ENCODE data around the gene KCNQ1. TPM values are rescaled to one million over a fixed set of nuclear protein-coding genes. Genes with fewer than 3 reads are reported as not detected.

KCNQ1 gene
- total RNA-seq, 3 donors from 2014 or later, result 15.5 to 44.7 (median 37.4) TPM

DNA sequence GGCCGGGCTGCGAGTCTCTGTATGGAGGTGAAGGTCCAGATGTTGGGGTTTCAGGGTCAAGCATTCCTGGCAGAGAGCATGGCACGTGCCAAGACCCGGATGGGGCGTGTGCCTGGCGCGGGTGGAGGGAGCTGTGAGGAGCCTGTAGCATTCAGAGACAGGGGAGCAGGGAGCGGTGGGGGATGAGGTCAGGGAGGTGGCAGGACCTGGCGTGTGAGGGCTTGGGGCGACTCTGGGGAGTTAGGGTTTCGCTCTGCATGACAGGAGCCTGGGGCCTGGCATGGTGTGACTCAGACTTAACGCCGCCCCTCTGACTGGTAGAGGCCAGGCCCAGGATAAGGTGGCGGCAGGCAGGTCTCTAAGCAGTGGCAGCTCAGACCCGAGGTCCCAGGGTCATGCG is 103.0 kb downstream of the KCNQ1 start:
- DNase-seq (peak in 2 of 3 donors; percentile 12 to 33), ATAC-seq (no peak)
- Histone ChIP-seq H3K36me3 (ENCODE audit: low read depth) (no peaks in the 10 kb centered on the region), H3K4me1 (ENCODE audit: low read depth) (no peaks in the 10 kb centered on the region), H3K9me3 (no peaks in the 10 kb centered on the region), H3K4me3 (no peak overlapping the region)
- intact Hi-C loops (cut with DNase I, micrococcal nuclease), result no loop called here
- TF ChIP-seq, protein P1, sequence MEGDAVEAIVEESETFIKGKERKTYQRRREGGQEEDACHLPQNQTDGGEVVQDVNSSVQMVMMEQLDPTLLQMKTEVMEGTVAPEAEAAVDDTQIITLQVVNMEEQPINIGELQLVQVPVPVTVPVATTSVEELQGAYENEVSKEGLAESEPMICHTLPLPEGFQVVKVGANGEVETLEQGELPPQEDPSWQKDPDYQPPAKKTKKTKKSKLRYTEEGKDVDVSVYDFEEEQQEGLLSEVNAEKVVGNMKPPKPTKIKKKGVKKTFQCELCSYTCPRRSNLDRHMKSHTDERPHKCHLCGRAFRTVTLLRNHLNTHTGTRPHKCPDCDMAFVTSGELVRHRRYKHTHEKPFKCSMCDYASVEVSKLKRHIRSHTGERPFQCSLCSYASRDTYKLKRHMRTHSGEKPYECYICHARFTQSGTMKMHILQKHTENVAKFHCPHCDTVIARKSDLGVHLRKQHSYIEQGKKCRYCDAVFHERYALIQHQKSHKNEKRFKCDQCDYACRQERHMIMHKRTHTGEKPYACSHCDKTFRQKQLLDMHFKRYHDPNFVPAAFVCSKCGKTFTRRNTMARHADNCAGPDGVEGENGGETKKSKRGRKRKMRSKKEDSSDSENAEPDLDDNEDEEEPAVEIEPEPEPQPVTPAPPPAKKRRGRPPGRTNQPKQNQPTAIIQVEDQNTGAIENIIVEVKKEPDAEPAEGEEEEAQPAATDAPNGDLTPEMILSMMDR (IDR thresholded peaks at IDR 0.05), result no peak

DNA sequence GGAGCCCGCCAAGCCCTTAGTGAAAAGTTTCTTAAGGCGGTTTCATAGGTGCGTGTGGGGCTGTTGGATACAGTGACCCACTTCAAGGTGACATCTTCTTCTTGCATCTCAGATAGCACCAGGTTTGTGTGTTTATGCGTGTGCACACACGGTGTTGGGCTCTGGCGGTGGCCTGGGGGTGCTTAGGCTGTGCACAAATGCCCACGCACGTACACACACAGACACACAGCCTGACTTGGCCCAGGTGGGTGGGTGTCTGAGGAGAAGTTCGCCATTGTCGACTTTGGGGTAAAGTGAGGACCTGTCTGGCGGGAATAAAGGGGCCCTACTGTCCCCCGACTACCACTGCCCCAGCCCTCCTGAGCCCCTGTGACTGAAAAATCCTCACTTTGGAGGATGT is 103.8 kb downstream of the KCNQ1 start:
- TF ChIP-seq, protein P1 (IDR thresholded peaks at IDR 0.05), result no peak
- H3K36me3 ChIP-seq (ENCODE audit: low read depth), result no peaks in the 10 kb centered on the region
- H3K4me3 ChIP-seq, result no peak overlapping the region
- no peaks in the 10 kb centered on the region for H3K9me3 ChIP-seq
- no peak for ATAC-seq
- peak in 2 of 3 donors; percentile 12 to 30 for DNase-seq
- intact Hi-C loops (cut with DNase I, micrococcal nuclease), result no loop called here
- no peaks in the 10 kb centered on the region for H3K4me1 ChIP-seq (ENCODE audit: low read depth)

DNA sequence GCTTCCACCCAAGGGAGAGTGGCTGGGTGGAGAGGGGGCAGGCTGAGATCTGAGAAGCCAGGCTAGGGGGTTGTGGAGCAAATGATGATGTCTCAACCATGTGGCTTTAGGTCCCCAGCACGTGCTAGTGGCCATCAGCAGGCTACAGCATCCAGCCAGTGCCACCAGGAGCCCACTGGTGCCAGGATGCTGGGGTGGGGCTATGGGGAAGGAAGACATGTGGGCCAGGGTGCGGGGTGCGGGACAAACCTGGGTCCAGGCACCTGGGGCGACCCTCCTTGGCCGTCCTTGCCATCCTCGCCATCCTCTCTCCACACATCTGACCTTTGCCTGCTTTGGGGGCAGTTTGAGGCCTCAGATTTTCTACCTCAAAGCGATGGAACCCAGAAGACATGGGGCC is 104.3 kb downstream of the KCNQ1 start:
- no peaks in the 10 kb centered on the region for H3K4me1 ChIP-seq (ENCODE audit: low read depth)
- TF ChIP-seq, protein P1 (IDR thresholded peaks at IDR 0.05), result no peak
- ATAC-seq (no peak), DNase-seq (peak in 2 of 3 donors; percentile 9 to 31)
- H3K4me3 ChIP-seq, result no peak overlapping the region
- no peaks in the 10 kb centered on the region for H3K9me3 ChIP-seq
- no peaks in the 10 kb centered on the region for H3K36me3 ChIP-seq (ENCODE audit: low read depth)
- intact Hi-C loops (cut with DNase I, micrococcal nuclease), result no loop called here

DNA sequence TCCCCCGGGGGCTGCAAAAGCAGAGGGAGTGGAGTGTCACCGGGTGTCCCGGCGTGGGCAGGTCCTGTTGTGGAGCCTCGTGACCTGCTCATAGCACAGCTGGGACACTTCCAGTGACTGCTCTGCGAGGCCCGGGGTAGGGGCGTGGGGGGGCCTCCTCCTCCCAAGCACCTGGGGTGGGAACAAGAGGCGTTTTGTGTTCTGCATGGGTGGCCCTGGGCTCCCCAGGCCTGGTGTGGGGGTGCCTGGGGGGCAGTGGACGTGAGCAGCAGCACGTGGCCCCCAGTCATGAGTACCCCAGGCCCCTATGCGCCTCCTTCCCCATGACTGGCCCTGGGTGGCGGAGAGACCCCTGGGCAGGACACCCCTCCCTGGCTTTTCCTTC is 104.7 kb downstream of the KCNQ1 start:
- Histone ChIP-seq H3K4me3 (no peak overlapping the region), H3K4me1 (ENCODE audit: low read depth) (no peaks in the 10 kb centered on the region), H3K36me3 (ENCODE audit: low read depth) (no peaks in the 10 kb centered on the region), H3K9me3 (no peaks in the 10 kb centered on the region)
- TF ChIP-seq, protein P1 (IDR thresholded peaks at IDR 0.05), result no peak
- ATAC-seq (no peak), DNase-seq (peak in 1 of 3 donors; percentile 16)
- intact Hi-C loops (cut with DNase I, micrococcal nuclease), result no loop called here

DNA sequence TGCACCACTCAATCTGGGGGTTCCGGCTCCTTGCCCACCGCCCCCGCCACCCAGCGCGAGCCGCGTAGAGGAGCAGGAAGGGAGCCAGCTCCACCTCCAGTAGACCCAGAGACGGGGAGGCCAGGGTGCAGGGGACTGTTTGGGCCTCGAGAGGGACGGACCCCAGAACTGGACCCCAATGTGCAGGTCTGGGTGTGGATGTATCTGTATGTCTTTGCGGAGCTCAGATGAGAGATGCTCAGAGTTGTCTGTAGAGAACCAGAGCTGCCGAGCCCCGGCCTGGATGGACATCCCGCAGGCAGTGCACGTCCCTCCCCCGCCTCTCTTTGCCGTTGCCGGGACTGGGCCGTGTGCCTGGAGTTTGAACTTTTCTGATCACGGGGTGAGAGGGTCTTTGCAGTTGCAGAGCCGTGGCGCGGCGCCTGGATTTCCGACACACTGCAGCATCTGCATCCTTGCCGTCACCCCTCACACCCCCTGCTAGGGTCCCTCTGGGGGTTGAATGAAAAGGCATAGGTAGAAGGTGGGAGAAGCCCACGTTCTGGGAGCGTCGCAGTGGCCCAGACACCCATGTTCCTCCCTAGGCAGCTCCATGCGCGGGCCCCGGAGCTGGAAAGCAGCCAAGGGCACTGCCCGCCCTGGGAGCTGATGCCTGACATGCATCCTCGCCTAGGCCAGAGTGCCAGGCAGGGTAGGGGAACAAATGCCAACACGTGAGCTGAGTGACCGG is 105.2 kb downstream of the KCNQ1 start:
- no peak overlapping the region for H3K4me3 ChIP-seq
- H3K9me3 ChIP-seq, result no peaks in the 10 kb centered on the region
- TF ChIP-seq, protein P1 (IDR thresholded peaks at IDR 0.05), result no peak
- intact Hi-C loops (cut with DNase I, micrococcal nuclease), result no loop called here
- DNase-seq, result peak in 2 of 3 donors; percentile 18 to 44
- no peaks in the 10 kb centered on the region for H3K36me3 ChIP-seq (ENCODE audit: low read depth)
- ATAC-seq, result no peak
- H3K4me1 ChIP-seq (ENCODE audit: low read depth), result no peaks in the 10 kb centered on the region
